Keratinocyte (primary cell): ENCODE data around the gene NFYA.

Experiments used
- EZH2 ChIP-seq: IDR thresholded peaks from one replicate; pipeline ENCODE4 v1.6.1; 2012; ENCODE audit warnings: inconsistent platforms, mild to moderate bottlenecking, low read length, moderate library complexity
- TF ChIP-seq, protein P1 (sequence below), 3 experiments: IDR thresholded peaks in 1 of 3; conservative IDR thresholded peaks in 1 of 3; optimal IDR thresholded peaks in 1 of 3; 2 replicates in 2 of 3; 3 replicates in 1 of 3; pipeline versions ENCODE3 to v1.5.1; 2011; ENCODE audit warnings: low read length in 3 of 3, mild to moderate bottlenecking in 3 of 3, moderate library complexity in 2 of 3, control low read depth in 1 of 3, inconsistent platforms in 1 of 3; ENCODE audit not compliant: insufficient read depth in 2 of 3; ENCODE audit errors: extremely low read depth in 1 of 3

DNA sequence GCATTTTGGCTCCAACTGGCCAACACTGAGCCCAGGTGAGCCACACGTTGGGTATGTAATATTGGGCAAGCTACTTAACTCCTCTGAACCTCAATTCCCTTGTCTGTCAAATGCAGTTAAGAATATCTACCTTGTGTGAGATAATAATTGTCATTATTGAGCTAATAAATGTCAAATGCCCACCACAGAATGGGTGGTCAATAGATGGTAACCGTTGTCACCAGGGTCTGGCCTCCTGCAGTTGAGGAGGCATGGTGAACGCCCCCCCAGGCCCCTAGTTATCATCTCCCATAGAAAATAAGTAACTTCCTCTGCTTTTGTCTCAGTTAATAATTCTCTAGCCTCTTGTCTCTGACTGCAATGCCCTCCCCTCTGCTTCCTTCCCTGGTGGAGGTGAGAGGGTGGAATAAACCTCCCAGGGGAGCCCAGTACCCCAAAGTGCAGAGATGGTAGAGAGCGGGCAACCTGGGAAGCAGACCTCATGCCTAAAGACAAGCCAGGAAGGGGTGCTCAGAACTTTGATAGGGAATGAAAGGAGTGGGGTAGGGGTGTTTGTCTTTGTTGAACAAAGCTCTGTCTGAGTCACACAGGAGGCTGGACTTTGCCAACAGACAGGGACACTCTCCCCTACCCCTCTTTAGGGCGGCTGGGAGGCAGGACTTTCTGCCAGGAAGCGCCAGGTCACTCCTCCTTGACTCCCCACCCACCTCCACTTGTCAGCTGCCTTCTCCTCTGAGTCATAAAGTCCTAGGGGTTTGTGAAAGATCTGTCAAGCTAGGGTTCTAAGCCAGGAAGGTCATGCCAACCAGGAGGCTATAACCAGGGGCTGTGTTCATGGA lies 32.5 kb upstream of the NFYA start:
- TF ChIP-seq EZH2, result no peak
- TF ChIP-seq, protein P1, sequence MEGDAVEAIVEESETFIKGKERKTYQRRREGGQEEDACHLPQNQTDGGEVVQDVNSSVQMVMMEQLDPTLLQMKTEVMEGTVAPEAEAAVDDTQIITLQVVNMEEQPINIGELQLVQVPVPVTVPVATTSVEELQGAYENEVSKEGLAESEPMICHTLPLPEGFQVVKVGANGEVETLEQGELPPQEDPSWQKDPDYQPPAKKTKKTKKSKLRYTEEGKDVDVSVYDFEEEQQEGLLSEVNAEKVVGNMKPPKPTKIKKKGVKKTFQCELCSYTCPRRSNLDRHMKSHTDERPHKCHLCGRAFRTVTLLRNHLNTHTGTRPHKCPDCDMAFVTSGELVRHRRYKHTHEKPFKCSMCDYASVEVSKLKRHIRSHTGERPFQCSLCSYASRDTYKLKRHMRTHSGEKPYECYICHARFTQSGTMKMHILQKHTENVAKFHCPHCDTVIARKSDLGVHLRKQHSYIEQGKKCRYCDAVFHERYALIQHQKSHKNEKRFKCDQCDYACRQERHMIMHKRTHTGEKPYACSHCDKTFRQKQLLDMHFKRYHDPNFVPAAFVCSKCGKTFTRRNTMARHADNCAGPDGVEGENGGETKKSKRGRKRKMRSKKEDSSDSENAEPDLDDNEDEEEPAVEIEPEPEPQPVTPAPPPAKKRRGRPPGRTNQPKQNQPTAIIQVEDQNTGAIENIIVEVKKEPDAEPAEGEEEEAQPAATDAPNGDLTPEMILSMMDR (optimal IDR thresholded peaks at IDR 0.05 in 1 of 3, IDR thresholded peaks at IDR 0.05 in 1 of 3, conservative IDR thresholded peaks at IDR 0.05 in 1 of 3; ENCODE audit: extremely low read depth in 1 of 3, insufficient read depth in 2 of 3, low read length in 3 of 3), result no peak
